HG03175 (cell line): ENCODE data around the gene PFN4.
A peak's percentile ranks its signal among the peaks of the same experiment; 100 is the strongest.
"Not testable (repeated sequence)": the region's sequence is repeated elsewhere in the genome, so short reads cannot be mapped to it uniquely, and the experiment has no call there.

Experiments used
- ATAC-seq: cut with Tn5 transposase; IDR thresholded peaks from one replicate; pipeline ENCODE4 v1.9.1; 2021; ENCODE audit warnings: mild to moderate bottlenecking, moderate library complexity; ENCODE audit not compliant: unreplicated experiment

PFN4 gene

GRCh38 chr2:24115057-24115456 lies 8.1 kb downstream of the PFN4 start:
- ATAC-seq, result no peak

- no peak for ATAC-seq
Observed at GRCh38 chr2:24111407-24111901, 11.7 kb downstream of the PFN4 start.

GRCh38 chr2:24110660-24111303 lies 12.4 kb downstream of the PFN4 start:
- ATAC-seq, result no peak

DNA sequence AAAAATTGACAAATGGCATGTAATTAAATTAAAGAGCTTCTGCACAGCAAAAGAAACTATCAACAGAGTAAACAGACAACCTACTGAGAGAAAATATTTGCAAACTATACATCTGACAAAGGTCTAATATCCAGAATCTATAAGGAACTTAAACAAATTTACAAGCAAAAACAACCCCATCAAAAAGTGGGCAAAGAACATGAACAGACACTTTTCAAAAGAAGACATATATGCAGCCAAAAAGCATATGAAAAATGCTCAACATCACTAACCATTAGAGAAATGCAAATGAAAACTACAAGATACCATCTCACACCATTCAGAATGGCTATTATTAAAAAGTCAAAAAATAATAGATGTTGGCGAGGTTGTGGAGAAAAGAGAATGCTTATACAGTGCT lies 13.7 kb downstream of the PFN4 start:
- not testable (repeated sequence) for ATAC-seq

GRCh38 chr2:24107336-24107735 lies 15.8 kb downstream of the PFN4 start:
- no peak for ATAC-seq

DNA sequence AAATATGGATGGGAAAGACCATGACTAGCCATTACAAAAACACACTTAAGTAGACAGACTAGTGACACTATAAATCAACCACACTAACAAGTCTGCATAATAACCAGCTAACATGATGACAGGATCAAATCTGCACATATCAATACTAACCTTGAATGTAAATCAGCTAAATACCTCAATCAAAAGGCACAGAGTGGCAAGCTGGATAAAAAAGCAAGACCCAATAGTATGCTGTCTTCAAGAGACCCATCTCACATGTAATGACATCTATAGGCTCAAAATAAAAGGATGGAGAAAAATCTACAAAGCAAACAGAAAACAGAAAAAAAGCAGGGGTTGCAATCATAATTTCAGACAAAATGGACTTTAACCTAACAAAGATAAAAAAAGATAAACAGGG lies 16.3 kb downstream of the PFN4 start:
- ATAC-seq, result no peak

GRCh38 chr2:24105816-24106215 lies 17.3 kb downstream of the PFN4 start:
- ATAC-seq, result no peak

- no peak for ATAC-seq
Observed at GRCh38 chr2:24104906-24105305, 18.2 kb downstream of the PFN4 start.

- ATAC-seq, result no peak
Observed at GRCh38 chr2:24104110-24104650, 19.0 kb downstream of the PFN4 start.

- no peak for ATAC-seq
Observed at GRCh38 chr2:24102677-24103076, 20.5 kb downstream of the PFN4 start.

GRCh38 chr2:24101992-24102391 lies 21.1 kb downstream of the PFN4 start:
- ATAC-seq, result no peak

GRCh38 chr2:24100732-24101131 lies 22.4 kb downstream of the PFN4 start:
- ATAC-seq, result not testable (repeated sequence)

DNA sequence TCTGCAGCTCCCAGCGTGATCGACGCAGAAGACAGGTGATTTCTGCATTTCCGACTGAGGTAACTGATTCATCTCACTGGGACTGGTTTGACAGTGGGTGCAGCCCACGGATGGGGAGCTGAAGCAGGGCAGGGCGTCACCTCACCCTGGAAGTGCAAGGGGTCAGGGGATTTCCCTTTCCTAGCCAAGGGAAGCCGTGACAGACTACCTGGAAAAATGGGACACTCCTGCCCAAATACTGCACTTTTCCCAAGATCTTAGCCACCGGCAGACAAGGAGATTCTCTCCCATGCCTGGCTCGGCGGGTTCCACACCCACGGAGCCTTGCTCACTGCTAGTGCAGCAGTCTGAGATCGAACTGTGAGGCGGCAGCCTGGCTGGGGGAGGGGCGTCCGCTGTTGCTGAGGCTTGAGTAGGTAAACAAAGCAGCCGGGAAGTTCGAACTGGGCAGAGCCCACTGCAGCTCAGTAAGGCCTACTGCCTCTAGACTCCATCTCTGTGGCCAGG lies 27.9 kb downstream of the PFN4 start:
- not testable (repeated sequence) for ATAC-seq

DNA sequence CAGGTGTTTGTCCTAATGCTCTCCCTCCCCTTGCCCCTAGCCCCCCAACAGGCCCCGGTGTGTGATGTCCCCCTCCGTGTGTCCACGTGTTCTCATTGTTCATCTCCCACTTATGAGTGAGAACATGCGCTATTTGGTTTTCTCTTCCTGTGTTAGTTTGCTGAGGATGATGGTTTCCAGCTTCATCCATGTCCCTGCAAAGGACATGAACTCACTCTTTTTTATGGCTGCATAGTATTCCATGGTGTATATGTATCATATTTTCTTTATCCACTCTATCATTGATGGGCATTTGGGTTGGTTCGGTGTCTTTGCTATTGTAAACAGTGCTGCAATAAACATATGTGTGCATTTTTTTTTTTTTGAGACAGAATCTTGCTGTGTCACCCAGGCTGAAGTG lies 29.9 kb downstream of the PFN4 start:
- not testable (repeated sequence) for ATAC-seq

DNA sequence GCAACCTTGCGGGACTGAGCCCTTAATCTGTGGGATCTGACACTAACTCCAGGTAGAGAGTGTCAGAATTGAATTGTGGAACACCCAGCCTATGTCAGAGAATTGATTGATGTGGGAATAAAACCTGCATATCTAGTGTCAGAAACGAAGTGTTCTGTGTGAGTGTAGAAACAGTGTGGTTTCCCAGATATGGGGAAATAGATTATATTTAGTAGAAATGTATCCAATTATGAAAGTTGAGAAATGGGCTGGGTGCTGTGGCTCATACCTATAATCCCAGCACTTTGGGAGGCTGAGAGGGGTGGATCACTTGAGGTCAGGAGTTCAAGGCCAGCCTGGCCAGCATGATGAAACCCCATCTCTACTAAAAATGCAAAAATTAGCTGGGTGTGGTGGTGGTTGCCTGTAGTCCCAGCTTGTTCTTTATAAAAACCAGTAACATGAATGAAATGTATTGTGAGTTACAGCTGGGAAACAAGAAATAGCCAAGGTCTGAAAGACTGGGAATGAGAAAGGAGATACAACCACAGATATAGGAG lies 34.2 kb downstream of the PFN4 start:
- no peak for ATAC-seq

- no peak for ATAC-seq
Observed at GRCh38 chr2:24087032-24087431, 36.1 kb downstream of the PFN4 start.

DNA sequence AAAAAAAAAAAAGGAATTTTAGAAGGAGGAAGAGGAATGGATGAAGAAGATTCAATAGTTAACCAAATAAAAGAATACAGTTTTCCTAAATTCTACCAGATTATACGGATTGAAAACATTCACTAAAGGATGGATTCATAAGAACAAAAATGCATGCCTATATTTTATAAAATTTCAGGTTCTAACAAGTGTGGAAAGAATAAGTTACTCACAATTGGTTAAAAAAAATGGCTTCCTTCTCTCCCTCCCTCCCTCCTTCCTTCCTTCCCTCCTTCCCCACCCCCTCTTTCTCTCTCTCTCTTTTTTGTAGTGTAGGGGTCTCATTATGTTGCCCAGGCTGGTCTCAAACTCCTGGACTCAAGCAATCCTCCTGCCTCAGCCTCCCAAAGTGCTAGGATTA lies 36.9 kb downstream of the PFN4 start:
- ATAC-seq, result no peak

DNA sequence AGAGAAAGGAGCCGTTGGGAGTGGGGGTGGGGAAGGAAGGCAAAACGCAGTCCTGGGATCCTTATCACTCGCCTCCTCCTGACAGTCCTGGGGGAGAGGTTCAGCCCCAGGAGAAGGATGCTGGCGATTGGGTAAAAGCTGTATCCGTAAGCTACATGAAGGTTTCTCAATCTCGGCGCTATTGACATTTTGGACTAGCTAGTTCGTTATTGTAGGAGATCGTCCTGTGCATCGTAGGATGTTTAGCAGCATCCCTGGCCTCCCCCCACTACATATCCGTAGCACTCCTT lies 38.0 kb downstream of the PFN4 start:
- ATAC-seq, result no peak

- peak; percentile 85 for ATAC-seq
Observed at GRCh38 chr2:24084386-24085199, 38.5 kb downstream of the PFN4 start, which contains the start of gene TP53I3. TSS of gene TP53I3 (minus strand) at chr2:24084834. CDS start at chr2:24084326, 508 bp downstream.

DNA sequence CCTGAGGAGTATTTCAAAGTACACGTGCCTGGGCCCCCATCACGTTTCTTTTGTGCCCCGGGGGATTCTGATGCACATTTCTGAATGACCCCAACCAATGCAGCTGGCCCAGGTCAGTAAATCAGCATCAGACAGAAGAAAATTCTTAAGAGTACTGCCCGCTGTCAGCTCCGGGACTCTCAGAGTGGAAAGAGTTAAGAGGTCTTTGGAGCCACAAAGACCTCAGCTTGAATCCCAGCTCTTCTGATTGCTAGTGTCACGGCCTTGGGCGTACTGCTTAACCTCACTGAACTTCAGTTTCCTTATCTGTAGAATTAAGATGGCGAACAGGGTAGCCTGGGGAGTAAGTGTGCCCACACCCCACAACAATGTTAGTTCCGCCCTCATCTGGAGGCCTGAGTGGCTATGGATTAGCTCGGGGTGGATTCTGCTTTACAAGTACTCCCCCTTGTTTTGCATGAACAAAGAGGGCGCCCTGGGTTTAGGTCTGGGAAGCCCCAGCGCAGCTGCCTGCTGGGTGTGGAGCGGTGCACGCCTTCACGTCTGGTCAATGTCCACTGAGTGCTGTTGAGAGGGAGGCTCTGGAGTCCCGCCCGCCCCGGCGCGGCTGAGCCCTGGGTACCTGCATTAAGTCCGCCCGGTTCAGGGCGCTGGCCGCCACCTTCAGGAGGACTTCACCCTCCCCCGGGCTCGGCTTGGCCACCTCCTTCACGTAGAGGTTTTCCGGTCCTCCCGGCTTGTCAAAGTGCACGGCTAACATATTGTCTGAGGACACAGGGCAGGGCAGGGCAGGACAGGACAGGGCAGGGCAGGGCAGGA lies 39.4 kb downstream of the PFN4 start:
- ATAC-seq, result peak; percentile 77
